GM12874 (cell line): ENCODE results near the gene IGSF8.

Experiments used
- CTCF ChIP-seq: IDR thresholded peaks from 2 replicates; pipeline ENCODE4 v1.5.1; 2011; ENCODE audit warnings: low read depth, mild to moderate bottlenecking, control low read depth, low read length, moderate library complexity; ENCODE audit not compliant: insufficient read depth

The IGSF8 gene

GRCh38 chr1:160056648-160057169, 41.7 kb downstream of the IGSF8 start:
- no peak for TF ChIP-seq CTCF

GRCh38 chr1:160053548-160054365, 44.7 kb downstream of the IGSF8 start:
- TF ChIP-seq CTCF = no peak

GRCh38 chr1:160052936-160053335, 45.5 kb downstream of the IGSF8 start:
- no peak for TF ChIP-seq CTCF

GRCh38 chr1:160050619-160051018, 47.8 kb downstream of the IGSF8 start:
- no peak for TF ChIP-seq CTCF

- TF ChIP-seq CTCF = no peak
Measured at GRCh38 chr1:160049101-160049500, 49.3 kb downstream of the IGSF8 start.

GRCh38 chr1:160048335-160048734, 50.1 kb downstream of the IGSF8 start:
- TF ChIP-seq CTCF = no peak

GRCh38 chr1:160047111-160047991, 51.1 kb downstream of the IGSF8 start:
- no peak for TF ChIP-seq CTCF
